Measurements from ENCODE around the gene RUSC2.

DNA sequence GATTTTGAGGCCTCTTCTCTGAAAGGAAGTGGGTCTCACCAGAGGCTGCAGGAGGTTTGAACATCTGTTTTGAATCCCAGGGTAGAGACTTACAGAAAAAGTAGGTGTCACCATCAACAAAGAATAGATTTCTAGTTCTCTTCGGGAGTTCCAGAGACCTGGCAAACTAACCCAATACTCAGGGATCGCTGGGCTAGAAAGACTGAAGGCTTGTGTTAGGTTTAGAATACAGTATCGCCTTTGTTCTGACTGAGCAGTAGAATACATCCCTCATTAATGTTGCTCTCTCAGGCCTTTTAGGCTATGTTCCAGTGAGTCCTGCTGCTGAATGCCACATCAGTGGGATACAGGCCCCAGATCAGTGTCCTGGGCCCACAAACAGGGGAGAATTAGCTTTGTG, 27.2 kb downstream of the RUSC2 start:
- TF ChIP-seq, protein P1, sequence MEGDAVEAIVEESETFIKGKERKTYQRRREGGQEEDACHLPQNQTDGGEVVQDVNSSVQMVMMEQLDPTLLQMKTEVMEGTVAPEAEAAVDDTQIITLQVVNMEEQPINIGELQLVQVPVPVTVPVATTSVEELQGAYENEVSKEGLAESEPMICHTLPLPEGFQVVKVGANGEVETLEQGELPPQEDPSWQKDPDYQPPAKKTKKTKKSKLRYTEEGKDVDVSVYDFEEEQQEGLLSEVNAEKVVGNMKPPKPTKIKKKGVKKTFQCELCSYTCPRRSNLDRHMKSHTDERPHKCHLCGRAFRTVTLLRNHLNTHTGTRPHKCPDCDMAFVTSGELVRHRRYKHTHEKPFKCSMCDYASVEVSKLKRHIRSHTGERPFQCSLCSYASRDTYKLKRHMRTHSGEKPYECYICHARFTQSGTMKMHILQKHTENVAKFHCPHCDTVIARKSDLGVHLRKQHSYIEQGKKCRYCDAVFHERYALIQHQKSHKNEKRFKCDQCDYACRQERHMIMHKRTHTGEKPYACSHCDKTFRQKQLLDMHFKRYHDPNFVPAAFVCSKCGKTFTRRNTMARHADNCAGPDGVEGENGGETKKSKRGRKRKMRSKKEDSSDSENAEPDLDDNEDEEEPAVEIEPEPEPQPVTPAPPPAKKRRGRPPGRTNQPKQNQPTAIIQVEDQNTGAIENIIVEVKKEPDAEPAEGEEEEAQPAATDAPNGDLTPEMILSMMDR (IDR thresholded peaks at IDR 0.05): no peak
- TF ChIP-seq POLR2A (IDR thresholded peaks at IDR 0.05): no peak

All from testis (tissue), 2 donors.